Esophagus (tissue), 2 donors: Measurements from ENCODE around the gene RGS1. TPM values are rescaled to one million over a fixed set of nuclear protein-coding genes. Genes with fewer than 3 reads are reported as not detected.

Experiments
- H3K27ac ChIP-seq, 2 donors: one replicate each; pipeline ENCODE4 v1.5.1; 2013; ENCODE audit warnings: low read depth in 2 of 2, mild to moderate bottlenecking in 2 of 2, inconsistent platforms in 1 of 2, low read length in 1 of 2, moderate library complexity in 1 of 2
- H3K27me3 ChIP-seq, 2 donors: one replicate each; pipeline ENCODE4 v1.6.1; 2013; ENCODE audit warnings: low read length in 2 of 2, control low read depth in 1 of 2, mild to moderate bottlenecking in 1 of 2; ENCODE audit not compliant: insufficient read depth in 2 of 2, control insufficient read depth in 1 of 2
- H3K36me3 ChIP-seq, 2 donors: one replicate each; pipeline ENCODE4 v1.6.1; 2013; ENCODE audit warnings: low read length in 1 of 2; ENCODE audit not compliant: control insufficient read depth in 2 of 2, insufficient read depth in 2 of 2
- H3K4me1 ChIP-seq, 2 donors: one replicate each; pipeline ENCODE4 v1.6.1; 2013; ENCODE audit warnings: low read length in 1 of 2; ENCODE audit not compliant: control insufficient read depth in 2 of 2, insufficient read depth in 2 of 2
- H3K4me3 ChIP-seq, 2 donors: one replicate each; pipeline ENCODE4 v1.5.1; 2013; ENCODE audit warnings: low read length in 2 of 2, mild to moderate bottlenecking in 2 of 2, low read depth in 1 of 2, moderate library complexity in 1 of 2
- H3K9me3 ChIP-seq, 2 donors: one replicate each; pipeline ENCODE4 v1.6.1; 2013; ENCODE audit warnings: mild to moderate bottlenecking in 2 of 2, low read depth in 1 of 2, low read length in 1 of 2, moderate library complexity in 1 of 2; ENCODE audit not compliant: control insufficient read depth in 2 of 2, insufficient read depth in 1 of 2
- WGBS, 2 donors: extraction: QIAGEN DNeasy Blood & Tissue Kit; methylation state at CpG; one replicate each; pipeline ENCODE4 v1.1.7; 2013; 5-methylcytosine and 5-hydroxymethylcytosine counted together
- polyA plus RNA-seq, 2 donors: library from polyadenylated mRNA; stranded (reverse); fragments of 200-250 nt; gene quantifications; one replicate each; pipeline ENCODE4 v1.2.3, GENCODE V29; 2013
- donor health status: healthy with polysubstance abuse.
- donor health status: Bipolar disorder and iron deficiency.

The RGS1 gene
- polyA plus RNA-seq, 2 donors: 4.7 to 7.7 TPM

DNA sequence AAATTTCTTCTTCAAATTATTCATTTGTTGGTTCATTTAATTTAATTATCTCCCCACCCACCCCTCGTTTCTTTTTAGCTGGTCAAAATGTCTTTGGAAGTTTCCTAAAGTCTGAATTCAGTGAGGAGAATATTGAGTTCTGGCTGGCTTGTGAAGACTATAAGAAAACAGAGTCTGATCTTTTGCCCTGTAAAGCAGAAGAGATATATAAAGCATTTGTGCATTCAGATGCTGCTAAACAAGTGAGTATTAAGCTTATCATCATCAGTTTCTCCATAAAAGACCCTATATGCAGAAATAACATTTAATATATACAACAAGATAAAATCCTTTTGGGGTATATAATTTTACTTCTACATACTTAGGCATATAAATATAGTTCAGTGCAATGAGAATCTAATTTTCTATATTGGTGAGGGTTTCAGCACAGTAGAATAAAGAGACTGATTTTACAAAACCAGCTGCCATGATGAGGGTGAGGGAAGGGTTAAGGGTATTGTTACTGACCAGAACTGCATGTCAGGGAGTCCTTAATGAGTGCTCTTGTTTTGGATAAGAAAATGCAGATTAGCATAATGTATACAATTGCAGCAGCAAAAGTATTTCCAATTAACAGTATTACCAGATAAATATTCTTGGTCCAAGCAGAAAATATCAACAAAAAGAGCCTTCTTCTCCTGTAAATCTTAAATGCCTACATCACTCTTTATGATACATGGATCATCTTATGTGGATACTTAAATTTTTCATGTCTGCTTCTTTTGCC, 2.8 kb downstream of the RGS1 start:
- no peaks in the 10 kb centered on the region for H3K4me1 ChIP-seq
- no peaks in the 10 kb centered on the region for H3K36me3 ChIP-seq
- no peak overlapping the region for H3K27ac ChIP-seq
- WGBS, 2 donors: 51 to 67% methylated on average over 1 of the region's 1 CpG
- no peak overlapping the region for H3K4me3 ChIP-seq
- no peaks in the 10 kb centered on the region for H3K9me3 ChIP-seq
- no peaks in the 10 kb centered on the region for H3K27me3 ChIP-seq

DNA sequence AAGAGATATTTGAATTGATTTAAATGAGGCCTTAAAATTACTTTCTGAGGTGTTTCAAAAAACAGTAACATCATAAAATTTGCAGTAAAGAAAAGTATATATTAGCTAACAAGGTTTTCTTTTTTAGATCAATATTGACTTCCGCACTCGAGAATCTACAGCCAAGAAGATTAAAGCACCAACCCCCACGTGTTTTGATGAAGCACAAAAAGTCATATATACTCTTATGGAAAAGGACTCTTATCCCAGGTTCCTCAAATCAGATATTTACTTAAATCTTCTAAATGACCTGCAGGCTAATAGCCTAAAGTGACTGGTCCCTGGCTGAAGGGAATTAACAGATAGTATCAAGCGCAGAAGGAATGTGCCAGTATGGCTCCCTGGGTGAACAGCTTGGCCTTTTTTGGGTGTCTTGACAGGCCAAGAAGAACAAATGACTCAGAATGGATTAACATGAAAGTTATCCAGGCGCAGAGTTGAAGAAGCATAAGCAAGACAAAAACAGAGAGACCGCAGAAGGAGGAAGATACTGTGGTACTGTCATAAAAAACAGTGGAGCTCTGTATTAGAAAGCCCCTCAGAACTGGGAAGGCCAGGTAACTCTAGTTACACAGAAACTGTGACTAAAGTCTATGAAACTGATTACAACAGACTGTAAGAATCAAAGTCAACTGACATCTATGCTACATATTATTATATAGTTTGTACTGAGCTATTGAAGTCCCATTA, 3.6 kb downstream of the RGS1 start:
- no peaks in the 10 kb centered on the region for H3K36me3 ChIP-seq
- WGBS, 2 donors: 64 to 72% methylated on average over 6 of the region's 6 CpGs
- H3K4me1 ChIP-seq: no peaks in the 10 kb centered on the region
- H3K9me3 ChIP-seq: no peaks in the 10 kb centered on the region
- peak overlapping the region in 1 of 2 donors; percentile 18 for H3K4me3 ChIP-seq
- H3K27me3 ChIP-seq: no peaks in the 10 kb centered on the region
- peak overlapping the region in 1 of 2 donors; percentile 22 for H3K27ac ChIP-seq

DNA sequence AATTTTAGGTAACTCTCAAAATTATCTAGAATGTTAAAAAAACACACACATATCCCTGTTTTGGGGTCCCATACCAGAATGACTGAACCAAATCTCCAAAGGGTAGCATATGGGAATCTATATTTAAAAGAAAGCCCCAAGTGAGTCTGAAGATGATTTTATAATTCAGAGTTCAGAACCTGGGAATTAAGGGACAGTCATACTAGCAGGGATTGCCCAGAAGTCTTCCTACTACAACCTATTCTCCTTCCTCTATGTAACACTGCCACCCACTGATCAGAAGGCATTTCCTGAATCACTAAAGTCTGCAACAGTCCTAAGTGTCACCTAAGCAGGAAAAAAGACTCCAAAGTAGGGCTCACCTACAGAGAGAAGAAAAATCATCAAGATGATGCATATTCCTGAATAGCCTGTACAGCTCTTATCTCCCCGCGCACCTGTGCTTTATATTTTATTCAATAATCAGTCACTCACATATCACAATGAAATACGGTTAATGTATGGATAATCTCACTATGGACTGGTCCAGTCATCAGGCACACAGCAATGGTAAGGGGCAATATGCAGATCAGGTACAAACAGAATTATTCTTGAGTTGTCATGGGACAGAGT, 4.9 kb downstream of the RGS1 start:
- Histone ChIP-seq H3K9me3 (no peaks in the 10 kb centered on the region), H3K4me3 (no peak overlapping the region), H3K27ac (peak overlapping the region in 1 of 2 donors; percentile 4), H3K27me3 (no peaks in the 10 kb centered on the region), H3K36me3 (no peaks in the 10 kb centered on the region), H3K4me1 (no peaks in the 10 kb centered on the region)
- 82 to 89% methylated on average over 3 of the region's 3 CpGs for whole genome bisulfite sequencing, 2 donors

DNA sequence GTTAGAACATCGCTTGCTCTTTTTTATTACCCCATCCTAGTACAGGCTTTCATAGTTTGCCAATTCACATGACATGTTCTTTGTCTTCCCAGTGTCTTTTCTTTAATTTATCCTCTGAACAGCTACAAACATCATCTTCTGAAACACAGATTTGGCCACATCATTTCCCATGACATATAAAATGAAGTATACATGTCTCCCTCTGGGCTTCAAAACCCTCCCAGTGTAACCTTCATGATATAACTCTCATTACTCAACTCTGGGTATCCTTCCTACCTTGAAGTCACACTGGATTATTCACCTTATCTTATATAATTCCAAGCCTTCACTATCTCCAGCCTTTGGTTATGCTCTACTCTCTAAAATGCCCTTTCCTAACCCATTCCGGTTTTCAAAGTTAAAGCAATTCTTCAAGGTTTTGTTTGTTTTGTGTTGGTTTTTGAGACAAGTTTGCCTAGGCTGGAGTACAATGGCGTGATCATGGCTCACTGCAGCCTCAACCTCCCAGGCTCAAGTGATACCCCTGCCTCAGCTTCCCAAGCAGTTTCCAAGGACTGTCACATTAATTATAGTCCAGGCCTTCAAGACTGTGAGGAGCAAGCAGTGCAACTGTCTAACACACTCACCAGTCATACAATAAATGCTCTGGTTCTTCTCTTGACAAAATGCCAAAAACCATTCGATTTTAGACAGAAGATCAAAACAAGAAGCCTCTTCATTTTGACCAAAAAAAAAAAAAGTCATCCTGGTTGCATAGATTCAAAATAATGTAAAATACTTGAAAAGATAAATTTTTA, 5.8 kb downstream of the RGS1 start:
- H3K27ac ChIP-seq: no peak overlapping the region
- no peaks in the 10 kb centered on the region for H3K36me3 ChIP-seq
- H3K4me1 ChIP-seq: no peaks in the 10 kb centered on the region
- H3K9me3 ChIP-seq: no peaks in the 10 kb centered on the region
- H3K4me3 ChIP-seq: no peak overlapping the region
- no peaks in the 10 kb centered on the region for H3K27me3 ChIP-seq
- 79 to 82% methylated on average over 4 of the region's 4 CpGs for WGBS, 2 donors

DNA sequence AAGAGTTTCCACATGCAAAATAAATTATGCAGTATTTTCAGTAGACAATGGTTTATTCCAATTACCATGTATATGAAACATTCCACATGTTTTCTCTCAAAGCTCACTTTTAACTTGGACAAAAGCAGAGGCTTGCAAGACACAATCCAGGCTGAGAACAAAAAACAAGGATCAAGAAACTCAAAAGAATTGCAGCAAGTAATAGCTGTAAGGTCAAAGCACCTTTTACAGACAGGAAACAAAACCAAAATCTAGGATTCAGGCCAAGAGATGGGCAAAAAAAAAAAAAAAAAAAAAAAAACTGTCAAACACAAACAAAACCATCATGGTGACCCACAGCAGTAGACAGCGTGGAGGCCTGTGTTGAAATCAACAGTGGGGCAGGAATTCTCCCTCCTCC, 9.3 kb downstream of the RGS1 start:
- Histone ChIP-seq H3K9me3 (no peaks in the 10 kb centered on the region), H3K4me1 (no peaks in the 10 kb centered on the region), H3K4me3 (no peak overlapping the region), H3K27me3 (no peaks in the 10 kb centered on the region), H3K36me3 (no peaks in the 10 kb centered on the region), H3K27ac (no peak overlapping the region)
- WGBS, 2 donors: 75 to 76% methylated on average over 1 of the region's 1 CpG

DNA sequence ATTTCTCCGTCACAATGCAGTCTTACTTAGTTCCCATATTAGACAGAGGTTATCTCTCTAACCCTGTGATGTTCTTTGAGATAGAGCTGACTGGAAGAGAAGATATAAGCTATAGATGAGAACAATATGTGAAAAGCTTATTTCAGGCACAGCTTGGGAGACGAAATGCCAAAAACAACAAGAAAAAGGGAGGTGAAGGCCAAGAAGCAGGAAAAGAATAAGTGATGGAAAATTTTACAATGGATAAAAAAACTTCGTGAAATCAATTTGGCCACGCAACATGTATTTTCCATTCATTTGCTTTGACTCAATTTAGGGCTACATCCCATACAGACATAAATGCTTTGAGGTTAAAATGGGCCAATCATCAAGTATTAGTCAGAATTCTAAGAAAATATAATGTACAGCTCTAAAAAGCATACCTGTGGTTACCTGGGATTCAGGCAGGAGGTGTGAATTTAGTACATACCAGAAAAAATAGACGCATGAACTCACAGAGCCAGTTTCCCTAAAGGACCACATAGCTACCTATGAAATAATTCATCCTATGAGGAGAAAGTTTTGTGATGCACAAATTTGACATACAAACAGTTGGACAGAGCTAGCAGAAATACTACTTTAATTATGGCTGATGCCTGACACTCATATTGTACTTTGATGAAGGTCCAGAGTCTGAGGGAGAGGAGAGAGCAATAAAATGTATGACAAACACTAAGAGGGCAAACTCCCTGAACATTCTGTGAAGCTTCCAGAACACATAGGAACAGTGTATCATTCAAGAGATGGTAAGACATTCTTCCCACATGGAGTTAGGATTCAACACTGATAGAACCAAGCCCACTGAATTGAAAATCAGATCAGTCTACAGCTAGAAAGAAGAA, 12.1 kb downstream of the RGS1 start:
- Histone ChIP-seq H3K27me3 (no peaks in the 10 kb centered on the region), H3K27ac (no peak overlapping the region), H3K4me3 (no peak overlapping the region), H3K9me3 (no peaks in the 10 kb centered on the region), H3K36me3 (no peaks in the 10 kb centered on the region), H3K4me1 (no peaks in the 10 kb centered on the region)
- WGBS, 2 donors: 82 to 88% methylated on average over 5 of the region's 5 CpGs

DNA sequence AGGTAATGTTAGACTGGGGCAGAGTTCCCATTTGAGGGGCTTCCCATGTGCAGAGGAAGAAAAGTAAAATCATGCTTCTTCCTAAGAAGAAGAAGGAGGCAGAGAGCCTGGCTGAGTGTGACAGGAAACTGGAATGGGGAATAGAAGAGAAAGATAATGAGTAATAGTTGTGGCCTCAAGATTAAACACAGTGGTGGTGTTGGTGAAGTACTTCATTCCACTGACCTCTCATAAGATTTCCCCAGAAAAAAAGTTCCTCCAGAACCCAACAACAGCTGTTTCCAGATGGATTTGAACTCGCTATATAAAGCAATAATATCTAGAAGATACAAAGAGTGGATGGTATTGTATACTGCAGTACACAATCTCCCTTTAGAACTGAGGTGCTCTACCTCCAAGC, 13.0 kb downstream of the RGS1 start:
- WGBS, 2 donors: 89 to 91% methylated on average over 1 of the region's 1 CpG
- Histone ChIP-seq H3K27ac (no peak overlapping the region), H3K27me3 (no peaks in the 10 kb centered on the region), H3K4me1 (no peaks in the 10 kb centered on the region), H3K4me3 (no peak overlapping the region), H3K9me3 (no peaks in the 10 kb centered on the region), H3K36me3 (no peaks in the 10 kb centered on the region)

DNA sequence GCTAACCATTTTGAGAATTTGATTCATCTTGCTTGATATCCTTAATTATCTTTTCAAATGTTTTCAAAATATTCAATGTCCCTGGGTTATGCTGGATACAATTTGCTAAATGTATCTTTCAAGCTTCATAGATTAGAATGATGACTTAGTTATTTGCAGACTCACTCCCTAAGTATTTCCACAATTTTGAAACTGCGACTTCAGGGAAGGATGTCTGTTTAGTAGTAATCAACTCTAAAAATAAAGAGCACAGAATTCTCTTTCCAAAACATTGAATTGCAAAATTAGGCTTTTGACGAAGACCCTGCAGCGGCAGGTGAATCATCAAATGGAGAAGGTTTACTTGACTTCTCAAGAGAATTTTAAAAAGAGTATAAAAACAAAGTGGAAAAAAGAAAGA, 14.2 kb downstream of the RGS1 start:
- Histone ChIP-seq H3K4me3 (no peak overlapping the region), H3K9me3 (no peaks in the 10 kb centered on the region), H3K27ac (no peak overlapping the region), H3K4me1 (no peaks in the 10 kb centered on the region), H3K27me3 (no peaks in the 10 kb centered on the region), H3K36me3 (no peaks in the 10 kb centered on the region)
- 76 to 85% methylated on average over 3 of the region's 3 CpGs for WGBS, 2 donors
